Embryonic facial prominence (tissue), 1 donor: ENCODE measurements around the gene CITED1.

Experiments
- DNase-seq: peaks from one replicate; pipeline ENCODE4 v3.0.0-alpha.2; 2016; ENCODE audit errors: extremely low spot score

CITED1 gene

GRCh38 chrX:72308566-72309296 lies 3.0 kb upstream of the CITED1 start:
- no peak for DNase-seq

- DNase-seq: no peak
These were observed 2.5 kb upstream of the CITED1 start for GRCh38 chrX:72308209-72308565.

- no peak for DNase-seq
These were observed 1.9 kb upstream of the CITED1 start for GRCh38 chrX:72307646-72308051.

DNA sequence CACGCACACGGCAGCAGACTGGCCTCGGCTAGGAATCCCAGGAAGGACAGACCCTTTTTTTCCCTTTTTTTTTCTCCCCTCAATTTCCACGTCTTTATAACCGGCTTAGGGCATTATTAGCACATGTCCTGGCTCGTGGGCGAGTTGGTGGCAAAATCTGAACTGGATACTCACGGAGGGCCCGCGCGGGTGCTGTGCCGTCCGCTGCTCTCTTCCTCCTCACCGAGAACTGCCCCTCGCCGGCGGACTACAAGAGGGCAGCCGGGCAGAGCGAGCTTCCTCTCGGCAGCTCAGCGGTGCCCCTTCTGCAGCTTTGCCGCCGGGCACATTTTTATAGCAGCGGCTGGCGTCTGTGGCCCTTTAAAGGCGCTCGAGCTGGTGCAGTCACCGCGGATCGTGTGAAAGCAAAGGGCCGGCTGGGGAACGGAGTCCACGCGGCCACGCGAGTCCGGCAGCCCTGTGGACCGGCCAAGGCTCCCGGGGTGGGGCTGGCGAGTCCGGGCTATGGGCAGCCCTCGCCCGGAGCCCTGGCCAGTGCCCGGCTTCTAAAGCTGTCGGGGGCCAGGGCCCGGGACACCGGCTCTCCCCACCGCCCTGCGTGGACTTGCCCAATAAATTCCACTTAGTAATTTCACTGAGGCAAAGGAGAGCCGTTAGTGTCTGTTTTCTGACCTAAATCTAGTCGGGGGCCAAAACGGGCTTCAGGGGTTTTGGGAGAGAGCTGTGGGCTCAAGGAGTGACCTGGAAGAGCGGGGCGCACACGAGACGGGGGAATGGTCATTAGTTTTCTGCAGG lies 1.3 kb upstream of the CITED1 start:
- DNase-seq: peak; percentile 31

GRCh38 chrX:72306085-72306801 lies 529 bp upstream of the CITED1 start:
- DNase-seq: no peak

- DNase-seq: no peak
These were observed 837 bp downstream of the CITED1 start for GRCh38 chrX:72304877-72305276.

GRCh38 chrX:72301781-72302180 lies 3.9 kb downstream of the CITED1 start:
- no peak for DNase-seq

DNA sequence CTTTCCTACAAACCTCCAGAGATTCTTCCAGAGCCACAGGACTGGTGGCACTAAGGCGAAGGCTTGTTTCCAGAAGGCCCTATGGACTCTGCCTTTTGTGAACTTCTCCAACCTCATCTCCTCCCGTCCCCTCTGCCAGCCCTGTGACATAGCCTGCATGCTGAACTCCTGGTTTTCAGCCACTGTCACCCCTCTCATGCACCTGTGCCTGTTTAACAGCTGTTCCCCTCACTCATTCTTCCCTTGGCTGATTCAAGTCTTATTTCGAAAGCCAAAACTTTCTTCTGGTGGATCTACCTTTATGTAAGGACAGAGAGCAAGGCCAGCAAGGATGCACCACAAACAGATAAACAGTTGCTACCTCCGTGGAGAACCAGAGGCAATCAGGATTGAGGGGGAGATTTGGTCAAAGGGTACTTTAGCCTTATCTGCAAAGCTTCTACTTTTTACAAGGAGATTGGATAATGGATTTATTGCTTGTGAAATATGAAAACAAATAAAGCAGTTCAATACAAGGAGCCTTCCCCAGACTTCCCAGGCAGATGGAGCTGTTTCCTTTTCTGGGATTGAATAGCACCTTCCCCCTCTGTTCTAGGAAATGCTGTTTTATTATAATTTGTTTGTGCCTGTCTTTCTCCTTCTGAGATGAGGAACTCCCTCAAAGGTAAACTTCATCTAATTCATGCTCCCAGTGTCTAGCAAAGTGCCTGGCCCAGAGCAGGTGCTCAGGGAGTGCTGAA lies 5.7 kb downstream of the CITED1 start:
- DNase-seq: no peak

DNA sequence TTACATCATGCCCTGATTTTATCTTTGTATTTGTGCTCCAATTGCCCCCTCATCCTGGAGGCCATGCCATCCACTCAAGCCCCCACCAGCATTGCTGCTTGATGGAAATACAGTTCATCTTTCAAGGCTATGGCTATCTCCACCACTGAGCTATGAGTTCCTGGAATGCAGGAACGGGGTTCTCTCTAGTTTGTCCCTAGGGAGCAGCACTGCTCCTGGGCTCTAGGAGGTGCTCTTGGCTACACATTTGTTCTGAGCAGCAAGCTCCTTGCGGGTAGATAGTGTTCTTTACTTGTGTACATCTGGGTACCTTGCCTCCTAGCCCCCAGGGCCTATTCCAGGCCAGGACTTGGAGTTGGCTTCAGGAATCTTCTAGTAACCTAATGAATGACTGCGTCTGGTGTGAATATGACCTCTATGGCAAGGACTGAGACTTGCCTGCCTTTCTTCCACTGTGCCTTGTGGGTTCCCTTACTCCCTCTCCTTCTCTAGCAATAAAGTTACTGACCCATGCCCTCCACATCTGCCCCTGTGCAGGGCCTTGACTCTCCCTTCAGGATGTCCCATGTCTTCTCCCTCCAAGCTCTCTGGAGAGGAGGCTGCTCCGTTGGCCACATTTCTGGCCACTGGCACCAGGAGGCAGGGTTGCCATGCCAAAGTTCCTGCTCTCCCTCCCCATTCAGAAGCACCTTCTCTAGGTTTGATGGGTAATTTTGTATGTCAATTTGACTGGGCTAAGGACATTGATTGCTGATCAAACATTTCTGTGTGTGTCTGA lies 7.6 kb downstream of the CITED1 start:
- no peak for DNase-seq

- no peak for DNase-seq
These were observed 8.7 kb downstream of the CITED1 start for GRCh38 chrX:72296991-72297390.

- DNase-seq: no peak
These were observed 10.0 kb downstream of the CITED1 start for GRCh38 chrX:72295745-72296144.

DNA sequence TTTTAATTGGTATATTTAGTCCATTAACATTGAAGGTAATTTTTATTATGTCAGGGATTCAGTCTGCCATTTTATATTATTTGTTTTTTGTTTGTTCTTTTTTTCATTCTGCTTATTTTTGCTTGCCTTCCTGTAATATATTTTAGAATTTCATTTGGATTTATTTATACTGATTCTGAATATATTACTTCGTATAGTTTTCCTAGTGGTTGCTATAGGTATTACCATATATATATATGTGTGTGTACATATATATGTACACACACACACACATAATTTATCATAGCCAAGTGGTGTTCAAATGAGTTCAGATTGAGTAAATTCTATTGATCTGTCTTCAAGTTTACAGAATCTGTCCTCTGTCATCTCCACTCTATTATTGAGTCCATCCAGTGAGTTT lies 11.2 kb downstream of the CITED1 start:
- DNase-seq: no peak

GRCh38 chrX:72282302-72282701 lies 23.4 kb downstream of the CITED1 start:
- no peak for DNase-seq

- DNase-seq: no peak
These were observed 25.3 kb downstream of the CITED1 start for GRCh38 chrX:72280321-72280845.

DNA sequence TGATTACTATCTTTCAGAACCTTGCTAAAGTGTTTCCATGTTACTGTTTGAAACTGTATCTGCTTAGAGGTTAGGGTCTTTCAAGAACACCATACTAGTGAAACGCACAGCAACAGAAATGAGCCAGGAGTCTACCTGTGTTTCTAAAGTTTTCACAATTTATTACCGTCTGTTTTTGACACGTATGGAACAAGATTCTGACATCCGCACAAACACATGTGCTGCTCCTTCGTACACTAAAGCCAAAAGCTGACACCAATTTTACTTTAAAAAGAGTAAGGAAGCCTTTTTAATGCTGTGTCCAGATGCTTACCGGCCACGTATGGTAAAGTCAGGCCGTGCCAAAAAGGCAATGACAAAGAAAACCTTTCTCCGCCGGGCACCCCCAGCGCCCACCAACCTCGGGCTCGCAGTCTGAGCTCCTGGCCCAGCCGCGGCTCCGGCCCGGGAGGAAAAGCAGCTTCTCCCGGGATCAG lies 29.2 kb downstream of the CITED1 start:
- no peak for DNase-seq

DNA sequence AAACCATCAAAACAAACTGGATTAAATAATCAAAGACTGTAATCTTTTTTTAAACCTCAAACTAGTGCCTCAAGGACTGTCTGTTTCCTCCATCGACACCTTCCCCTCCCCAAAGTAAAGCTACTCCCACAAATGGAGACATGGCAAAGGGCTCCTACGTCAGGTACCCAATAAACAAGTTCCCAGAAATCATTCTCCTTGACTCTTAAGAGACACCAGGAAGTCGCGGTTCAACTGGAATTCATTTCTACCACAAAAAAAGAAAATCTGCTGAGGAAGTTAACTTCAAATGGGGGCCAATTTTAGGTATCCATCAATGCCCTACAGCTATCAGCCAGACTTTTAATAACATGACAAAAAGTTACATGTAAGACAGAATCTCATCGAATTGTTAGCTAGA lies 31.2 kb downstream of the CITED1 start:
- DNase-seq: no peak

- no peak for DNase-seq
These were observed 32.0 kb downstream of the CITED1 start for GRCh38 chrX:72273718-72274117.

DNA sequence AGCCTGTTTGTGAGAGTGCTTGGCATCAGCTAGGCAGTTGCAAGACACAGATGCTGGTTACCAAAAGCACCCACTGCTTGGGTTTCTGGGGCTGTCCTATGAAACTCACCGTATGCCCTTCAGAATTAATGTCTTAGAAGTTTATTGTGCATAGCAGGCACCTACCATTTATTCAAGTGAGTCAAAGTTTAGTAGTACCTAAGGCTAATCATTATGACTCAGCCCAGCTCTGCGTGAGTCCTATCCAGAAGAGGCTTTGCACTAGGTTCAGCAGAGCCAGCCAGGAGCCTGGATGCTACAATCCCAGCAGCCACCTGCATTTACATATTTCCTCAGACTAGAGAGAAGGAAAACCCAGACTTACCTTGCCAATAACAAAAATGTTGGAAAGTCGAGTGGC lies 32.8 kb downstream of the CITED1 start:
- DNase-seq: no peak

GRCh38 chrX:72271812-72272211 lies 33.9 kb downstream of the CITED1 start:
- DNase-seq: no peak

- no peak for DNase-seq
These were observed 34.5 kb downstream of the CITED1 start for GRCh38 chrX:72271091-72271788.
